GM18526 (cell line): Measurements from ENCODE around the gene ENTPD6.

Experiments used
- POLR2A ChIP-seq: IDR thresholded peaks from 3 replicates; pipeline ENCODE4 v1.6.1; 2011; ENCODE audit not compliant: insufficient read length; ENCODE audit errors: extremely low read depth

ENTPD6 gene

DNA sequence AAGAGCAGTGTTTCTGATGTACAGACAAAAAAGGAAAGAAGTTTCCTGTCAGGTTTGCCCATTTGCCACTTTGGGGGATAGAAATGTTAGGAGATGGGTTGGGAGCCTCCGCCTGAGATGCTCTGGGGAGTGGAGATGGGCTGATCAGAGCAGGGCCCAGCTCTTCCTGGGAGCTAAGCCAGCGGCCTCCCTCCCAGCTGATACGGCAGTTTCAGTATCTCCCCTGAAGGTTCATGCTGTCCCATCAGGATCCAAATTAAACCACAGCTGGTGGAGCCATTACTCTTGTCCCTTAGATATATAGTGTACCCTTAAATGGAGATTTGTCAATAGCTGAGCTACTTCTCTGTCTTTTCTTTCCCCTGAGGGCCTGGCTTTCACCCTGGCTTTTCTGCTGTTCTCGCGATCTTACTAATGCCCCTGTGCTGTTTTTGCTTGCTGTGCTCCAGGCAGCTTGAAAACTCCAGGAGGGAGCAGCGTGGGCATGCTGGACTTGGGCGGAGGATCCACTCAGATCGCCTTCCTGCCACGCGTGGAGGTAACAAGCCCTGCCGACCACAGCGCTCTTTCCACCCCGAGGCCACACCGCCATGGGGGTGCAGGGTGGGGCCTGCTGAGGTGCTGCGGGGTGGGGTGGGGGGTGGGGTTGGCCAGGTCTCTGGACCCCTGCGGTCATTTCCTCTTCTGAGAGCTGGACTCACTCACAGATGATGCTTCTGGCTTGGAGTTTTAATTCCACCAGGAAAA is 20.9 kb downstream of the ENTPD6 start:
- no peak for TF ChIP-seq POLR2A

DNA sequence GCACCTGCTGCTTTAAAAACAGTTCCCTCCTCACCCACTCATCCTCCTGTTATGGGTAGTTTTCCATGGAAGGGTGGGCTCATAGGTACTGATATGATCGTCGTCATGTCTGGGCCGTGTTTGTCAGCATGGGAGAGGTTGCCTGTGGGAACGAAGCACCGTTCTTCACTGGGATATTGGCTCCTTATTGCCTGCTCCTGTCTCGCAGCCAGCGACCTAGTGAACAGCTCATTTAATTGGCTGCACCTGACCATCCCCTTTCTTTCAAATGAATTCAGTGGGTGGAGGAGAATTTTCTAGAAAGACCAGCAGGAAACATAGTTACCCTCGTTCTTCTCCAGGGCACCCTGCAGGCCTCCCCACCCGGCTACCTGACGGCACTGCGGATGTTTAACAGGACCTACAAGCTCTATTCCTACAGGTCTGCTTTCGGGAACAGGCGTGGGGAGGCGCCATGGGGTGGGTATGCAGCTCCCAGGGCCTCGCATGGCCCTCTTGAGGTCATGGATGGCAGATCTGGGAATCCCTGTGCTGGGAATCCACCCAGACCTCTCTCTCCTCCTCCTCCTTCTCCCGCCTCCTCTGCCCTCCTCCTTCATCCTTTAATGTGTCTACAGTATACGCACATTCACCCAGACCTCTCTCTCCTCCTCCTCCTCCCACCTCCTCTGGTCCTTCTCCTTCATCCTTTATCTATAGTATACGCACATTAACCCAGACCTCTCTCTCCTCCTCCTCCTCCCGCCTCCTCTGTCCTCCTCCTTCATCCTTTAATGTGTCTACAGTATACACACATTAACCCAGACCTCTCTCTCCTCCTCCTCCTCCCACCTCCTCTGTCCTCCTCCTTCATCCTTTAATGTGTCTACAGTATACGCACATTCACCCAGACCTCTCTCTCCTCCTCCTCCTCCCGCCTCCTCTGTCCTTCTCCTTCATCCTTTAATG is 21.9 kb downstream of the ENTPD6 start:
- TF ChIP-seq POLR2A, result no peak

DNA sequence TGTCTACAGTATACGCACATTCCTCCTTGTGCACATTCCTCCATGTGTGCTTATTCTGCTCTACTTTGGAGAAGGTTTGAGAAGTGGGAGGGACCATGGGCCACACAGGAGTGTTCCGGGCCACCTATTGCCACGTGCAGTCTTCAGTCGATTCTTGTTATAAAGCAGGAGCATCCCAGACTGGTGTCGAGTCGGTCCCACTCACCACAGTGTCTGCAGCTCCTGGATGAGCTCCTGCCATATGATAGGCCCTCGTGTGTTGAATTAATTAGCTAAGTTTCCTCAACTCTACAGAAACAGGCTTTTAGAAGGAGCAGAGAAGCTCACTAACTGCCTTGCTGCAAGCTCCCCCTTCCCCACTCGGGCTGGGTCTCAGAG is 22.6 kb downstream of the ENTPD6 start:
- TF ChIP-seq POLR2A, result no peak

DNA sequence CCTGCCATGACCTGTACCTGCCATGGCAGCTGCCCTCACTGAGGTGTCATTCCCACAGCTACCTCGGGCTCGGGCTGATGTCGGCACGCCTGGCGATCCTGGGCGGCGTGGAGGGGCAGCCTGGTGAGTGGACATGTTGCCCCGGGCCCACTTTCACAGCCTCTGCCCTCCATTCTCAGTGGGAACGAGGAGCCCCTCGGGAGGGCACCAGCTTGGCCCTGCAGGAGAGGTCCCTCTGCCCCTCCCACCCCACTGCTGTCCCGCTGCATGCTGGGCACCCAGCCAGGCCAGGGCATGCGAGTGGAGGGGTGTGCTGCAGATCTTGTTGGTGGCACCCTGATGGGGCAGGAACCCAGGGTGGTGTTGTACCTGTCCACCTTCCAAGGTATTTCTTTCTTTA is 23.0 kb downstream of the ENTPD6 start:
- TF ChIP-seq POLR2A, result no peak

DNA sequence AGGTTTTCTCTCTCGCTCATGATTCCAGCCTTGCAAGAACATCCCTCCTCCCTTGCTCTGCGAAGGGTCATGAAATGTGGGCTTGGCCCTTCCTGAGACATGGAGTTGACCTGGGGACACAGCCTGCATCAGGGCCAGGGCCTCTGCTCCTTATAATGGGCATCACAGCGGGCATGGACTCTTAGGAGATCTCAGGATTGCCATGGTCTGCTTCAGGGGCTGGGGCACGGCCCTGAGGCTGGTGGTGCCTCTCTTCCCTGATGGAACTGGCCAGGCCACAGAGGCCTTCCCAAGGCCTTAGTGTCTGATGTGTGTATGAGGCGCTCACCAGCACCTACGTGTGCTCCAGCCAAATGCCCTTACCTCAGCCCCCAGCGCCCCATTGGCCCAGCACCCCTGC is 23.9 kb downstream of the ENTPD6 start:
- TF ChIP-seq POLR2A, result no peak

DNA sequence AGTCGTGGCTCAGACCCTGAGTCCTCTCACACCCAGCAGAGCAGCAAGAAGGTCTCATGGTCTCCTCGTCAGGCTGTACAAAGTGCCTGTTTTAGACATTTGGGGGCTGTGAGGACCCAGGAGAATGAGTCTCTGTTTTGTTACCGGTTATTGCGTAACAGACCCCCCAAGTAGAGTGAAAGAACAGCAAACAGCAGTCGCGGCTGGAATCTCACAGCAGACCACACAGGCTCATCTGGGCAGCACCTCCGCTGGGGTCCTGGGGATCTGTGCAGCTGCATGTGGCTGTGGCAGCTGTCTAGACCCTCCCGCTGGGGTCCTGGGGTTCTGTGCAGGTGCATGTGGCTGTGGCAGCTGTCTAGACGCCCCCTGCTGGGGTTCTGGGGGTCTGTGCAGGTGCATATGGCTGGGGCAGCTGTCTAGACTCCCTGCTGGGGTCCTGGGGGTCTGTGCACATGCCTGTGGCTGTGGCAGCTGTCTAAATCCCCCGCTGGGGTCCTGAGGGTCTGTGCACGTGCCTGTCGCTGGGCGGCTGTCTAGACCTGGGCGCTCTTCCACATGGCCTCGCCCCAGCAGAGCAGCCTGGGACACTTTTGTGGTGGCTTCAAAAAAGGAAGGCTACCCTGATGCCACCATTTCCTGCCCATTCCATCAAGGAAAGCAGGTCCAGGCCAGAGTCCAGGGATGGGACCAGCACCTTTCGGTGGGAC is 24.7 kb downstream of the ENTPD6 start:
- no peak for TF ChIP-seq POLR2A

DNA sequence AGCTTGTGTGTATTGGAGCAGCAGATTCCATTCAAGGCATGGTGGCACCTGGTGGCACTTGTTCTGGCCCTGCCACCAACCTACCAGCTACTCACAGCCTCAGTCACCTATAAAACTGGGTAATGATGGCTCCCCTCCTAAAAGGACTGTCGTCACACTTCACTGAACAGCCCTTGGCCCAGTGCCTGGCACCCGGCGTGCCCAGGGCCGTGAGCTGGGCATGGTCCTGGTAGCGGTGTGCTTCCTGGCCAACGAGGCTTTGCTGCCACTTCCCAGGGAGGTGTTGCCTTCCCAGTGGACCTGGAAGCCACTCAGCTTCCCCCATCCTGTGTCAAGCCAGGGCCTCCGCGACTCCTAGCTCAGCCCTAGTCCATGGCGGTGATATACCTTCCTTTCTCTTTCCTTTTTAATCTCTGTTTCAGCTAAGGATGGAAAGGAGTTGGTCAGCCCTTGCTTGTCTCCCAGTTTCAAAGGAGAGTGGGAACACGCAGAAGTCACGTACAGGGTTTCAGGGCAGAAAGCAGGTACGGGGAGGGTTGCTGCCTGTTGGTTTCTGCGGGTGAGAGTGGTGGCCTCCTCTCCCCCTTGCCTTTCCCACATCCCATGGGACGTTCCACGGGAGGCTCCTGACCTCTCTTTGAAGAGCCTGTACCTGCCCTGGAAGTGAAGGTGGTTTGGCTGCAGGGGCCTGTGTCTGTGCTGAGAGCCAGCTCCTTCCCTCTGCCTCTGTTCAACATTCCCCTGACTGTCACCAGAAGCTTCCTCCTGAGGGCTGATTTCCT is 25.5 kb downstream of the ENTPD6 start:
- no peak for TF ChIP-seq POLR2A

DNA sequence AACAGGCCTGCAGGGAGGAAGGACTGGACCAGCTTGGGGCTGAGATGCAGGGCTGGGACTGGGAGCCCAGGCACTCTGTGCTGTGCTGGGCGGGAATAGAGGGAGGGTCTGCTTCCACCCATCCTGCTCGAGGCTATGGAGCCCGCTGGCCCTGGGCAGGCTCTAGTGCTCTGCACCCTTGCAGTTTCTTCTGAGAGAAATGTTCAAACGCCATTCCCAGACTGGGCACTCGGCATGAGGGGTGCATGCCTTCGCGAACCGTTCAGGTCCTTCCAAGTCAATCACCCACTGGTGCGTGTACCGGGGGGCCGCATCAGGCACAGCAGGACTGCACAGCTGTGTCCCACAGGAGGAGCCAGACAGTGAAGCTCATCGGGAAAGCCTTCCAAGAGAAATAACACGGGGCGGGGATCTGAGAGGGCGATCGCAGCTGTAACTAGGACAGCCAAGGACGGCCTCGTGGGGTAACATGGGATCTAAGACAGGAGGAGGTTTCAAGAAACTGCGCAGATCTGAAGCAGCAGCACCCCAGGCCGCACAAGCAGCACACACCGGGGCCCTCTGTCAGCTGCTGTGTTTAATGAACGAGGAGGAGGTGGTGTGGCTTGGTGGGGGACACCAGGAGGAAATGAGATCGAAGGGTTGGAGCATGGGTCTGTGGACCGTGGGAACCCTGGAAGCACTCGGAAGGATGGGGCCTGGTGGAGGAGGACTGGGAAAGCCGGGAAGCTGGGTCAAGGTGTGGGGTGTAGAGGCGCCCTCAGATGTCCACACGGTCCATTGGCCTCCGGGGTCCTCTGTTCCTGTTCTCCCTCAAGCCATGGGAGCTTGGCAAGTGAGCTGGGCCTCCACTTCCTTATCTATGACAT is 26.3 kb downstream of the ENTPD6 start:
- no peak for TF ChIP-seq POLR2A

DNA sequence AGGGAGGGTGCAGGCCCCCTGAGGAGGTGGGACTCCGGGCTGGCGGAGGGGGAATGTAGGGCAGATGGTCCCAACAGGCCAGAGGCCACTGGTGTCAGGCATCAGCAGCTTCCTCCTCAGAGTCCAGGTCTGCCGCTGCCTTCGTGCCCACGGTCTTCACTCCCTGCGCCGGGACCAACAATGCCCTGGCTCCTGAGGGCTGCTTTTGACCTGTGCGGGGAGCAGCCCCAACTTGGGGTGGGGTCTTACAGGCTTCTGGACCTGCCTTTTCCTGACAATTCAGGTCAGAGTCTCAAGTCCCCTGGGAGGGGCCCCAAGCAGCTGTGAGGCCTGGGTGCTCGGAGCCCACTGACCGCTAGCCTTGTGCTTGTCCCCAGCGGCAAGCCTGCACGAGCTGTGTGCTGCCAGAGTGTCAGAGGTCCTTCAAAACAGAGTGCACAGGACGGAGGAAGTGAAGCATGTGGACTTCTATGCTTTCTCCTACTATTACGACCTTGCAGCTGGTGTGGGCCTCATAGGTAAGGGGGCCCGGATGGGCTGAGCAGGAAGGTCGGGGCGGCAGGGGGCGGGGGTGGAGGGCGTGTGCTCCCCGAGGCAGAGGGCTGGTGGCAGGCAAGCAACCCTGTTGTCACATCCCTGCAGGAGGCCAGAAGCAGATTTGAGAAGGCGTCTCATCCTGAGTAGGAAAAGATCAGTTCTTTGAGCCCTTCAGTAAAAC is 27.1 kb downstream of the ENTPD6 start:
- no peak for TF ChIP-seq POLR2A

DNA sequence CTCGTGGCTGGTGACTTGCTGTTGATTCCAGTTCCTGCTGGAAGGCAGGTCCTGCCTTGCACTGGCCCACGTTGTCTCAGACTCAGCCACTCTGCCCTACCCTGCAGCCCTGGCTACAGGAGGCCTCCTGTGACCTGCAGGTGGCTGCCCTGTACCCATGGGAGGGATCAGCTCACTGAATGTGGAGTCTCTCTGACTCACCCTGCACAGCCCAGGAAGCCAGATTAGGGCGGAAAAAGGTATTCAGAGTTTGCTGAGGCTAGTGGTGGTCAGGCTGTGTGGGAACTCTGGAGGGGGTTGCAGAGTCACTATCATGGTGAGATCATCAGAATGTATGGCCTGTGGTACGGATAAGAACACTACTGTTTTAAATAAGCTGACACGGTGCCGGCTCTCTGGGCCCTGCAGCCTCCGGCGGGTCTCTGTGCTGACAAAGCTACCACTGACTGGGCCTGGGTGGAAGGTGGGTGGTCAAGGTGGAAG is 27.7 kb downstream of the ENTPD6 start:
- TF ChIP-seq POLR2A, result no peak

DNA sequence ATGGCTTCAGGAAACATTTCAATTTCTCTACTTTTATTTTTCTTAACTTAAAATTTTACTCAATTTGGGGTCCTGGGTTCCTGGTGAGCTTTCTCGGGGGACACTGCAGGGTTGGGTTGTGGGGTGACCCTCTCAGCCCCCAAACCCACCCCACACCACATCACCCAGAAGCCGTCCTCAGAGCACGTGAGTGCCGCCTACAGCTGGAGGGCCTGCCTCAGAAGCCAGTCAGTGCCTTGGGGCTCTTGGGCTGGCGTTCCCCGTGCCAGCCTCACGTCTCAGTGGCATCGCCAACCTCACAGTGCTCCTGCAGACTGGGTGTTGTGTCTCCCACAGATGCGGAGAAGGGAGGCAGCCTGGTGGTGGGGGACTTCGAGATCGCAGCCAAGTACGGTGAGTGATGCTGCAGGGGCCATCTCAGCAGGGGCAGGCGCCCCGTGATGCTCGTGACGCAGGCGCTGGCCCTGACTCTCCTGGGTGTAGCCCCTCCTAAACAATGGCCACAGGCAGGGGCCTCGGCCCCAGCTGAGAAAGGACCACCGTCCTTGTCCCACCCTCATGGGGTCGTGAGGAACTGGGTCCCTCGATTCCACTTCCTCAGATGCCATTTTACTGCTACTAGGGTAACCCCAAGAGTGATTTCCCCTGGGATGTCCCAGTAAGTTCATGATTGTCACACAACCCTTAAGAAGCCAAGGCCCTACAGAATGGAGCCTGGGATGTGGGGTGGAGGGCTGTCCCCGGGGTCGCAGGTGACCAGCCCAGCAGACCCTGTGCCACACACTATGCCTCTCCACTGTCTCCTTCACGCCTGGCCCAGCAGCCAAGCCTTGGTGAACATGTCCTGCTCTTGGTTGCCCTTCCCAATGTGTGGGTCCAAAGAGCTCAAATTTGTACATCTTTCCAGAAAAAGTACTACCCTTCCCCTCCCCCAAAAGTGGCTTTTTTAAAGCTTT is 28.5 kb downstream of the ENTPD6 start:
- TF ChIP-seq POLR2A, result no peak

DNA sequence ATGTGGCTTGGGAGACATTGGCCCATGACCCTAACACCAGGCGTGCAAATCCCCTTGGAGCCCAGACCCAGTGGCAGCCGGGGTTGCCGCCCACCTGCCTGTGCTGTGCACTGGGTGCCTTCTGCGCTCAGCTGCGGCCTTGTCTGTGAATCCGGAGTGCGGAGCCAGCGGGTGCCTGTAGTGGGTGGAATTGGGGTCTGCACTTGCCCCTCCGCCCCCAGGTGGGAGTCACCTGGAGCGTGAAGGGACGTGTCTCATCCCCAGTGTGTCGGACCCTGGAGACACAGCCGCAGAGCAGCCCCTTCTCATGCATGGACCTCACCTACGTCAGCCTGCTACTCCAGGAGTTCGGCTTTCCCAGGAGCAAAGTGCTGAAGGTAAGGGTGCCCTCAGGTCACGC is 29.4 kb downstream of the ENTPD6 start:
- no peak for TF ChIP-seq POLR2A
